ENCODE measurements around the gene NIT1. TPM values are rescaled to one million over a fixed set of nuclear protein-coding genes. Genes with fewer than 3 reads are reported as not detected.

Gene NIT1
- total and polyA plus RNA-seq, 2 of the 8 experiments (the other 6 are each of a cell fraction or from before 2014, with no cell fraction given): 33.0 to 40.4 TPM

DNA sequence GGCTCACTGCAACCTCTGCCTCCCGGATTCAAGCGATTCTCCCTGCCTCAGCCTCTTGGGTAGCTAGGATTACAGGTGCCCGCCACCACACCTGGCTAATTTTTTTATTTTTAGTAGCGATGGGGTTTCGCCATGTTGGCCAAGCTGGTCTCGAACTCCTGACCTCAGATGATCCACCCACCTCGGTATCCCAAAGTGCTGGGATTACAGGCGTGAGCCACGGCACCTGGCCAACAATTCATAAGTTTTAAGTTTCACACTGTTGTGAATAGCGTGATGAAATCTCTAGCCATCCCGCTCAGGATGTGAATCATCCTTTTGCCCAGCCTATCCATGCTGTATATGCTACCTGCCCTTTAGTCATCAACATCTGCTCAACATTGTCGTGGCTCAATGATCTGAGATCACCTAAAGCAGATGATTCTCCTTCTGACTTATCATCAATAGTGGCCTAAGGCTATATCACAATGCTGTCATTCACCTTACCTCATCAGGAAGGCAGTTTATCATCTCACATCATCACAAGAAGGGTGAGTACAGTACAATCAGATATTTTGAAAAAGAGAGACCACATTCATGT is 2.7 kb upstream of the NIT1 start:
- Histone ChIP-seq H3K9ac (replicated peaks in 1 of 4; ENCODE audit: extremely low read depth in 1 of 4, low read depth in 3 of 4, low read length in 3 of 4) (peak overlapping the region in 1 of 4 experiments; percentile 17; a peak in 1 of 7 replicates), H3K4me1 (replicated peaks in 1 of 4; ENCODE audit: control insufficient read depth in 3 of 4, insufficient read depth in 4 of 4, low read length in 3 of 4) (peaks cover 4 to 10% (median 5%) of the 10 kb centered on the region in 4 experiments; a peak in 6 of 7 replicates), H3K4me2 (ENCODE audit: insufficient read depth in 1 of 2, low read depth in 2 of 2, low read length in 2 of 2) (no peak overlapping the region), H3K79me1 (ENCODE audit: low read depth, low read length) (peaks cover 15% of the 10 kb centered on the region), H3K27ac (ENCODE audit: low read depth, low read length) (no peak overlapping the region), H2BK5ac (ENCODE audit: low read depth, low read length) (no peak overlapping the region), H3K23ac (ENCODE audit: insufficient read length) (no peak overlapping the region), H3K79me2 (ENCODE audit: control insufficient read depth in 1 of 2, insufficient read depth in 2 of 2, low read length in 2 of 2) (peaks cover 4 to 71% of the 10 kb centered on the region in 2 experiments; a peak in 3 of 4 replicates), H3K4ac (replicated peaks; ENCODE audit: insufficient read length, low read depth, low read length) (no peak overlapping the region), H3K56ac (replicated peaks; ENCODE audit: insufficient read length, low read depth, low read length) (no peak overlapping the region), H3K4me3 (ENCODE audit: extremely low read depth in 1 of 4, insufficient read depth in 2 of 4, low read depth in 3 of 4, low read length in 4 of 4) (no peak overlapping the region), H2AFZ (ENCODE audit: low read length) (no peak overlapping the region), H4K20me1 (replicated peaks in 1 of 2; ENCODE audit: control insufficient read depth in 1 of 2, insufficient read depth in 2 of 2, low read length in 2 of 2) (peaks cover 0 to 6% of the 10 kb centered on the region in 2 experiments), H3K14ac (ENCODE audit: insufficient read length) (no peak overlapping the region), H3K18ac (ENCODE audit: extremely low read depth, low read length) (no peak overlapping the region), H4K91ac (replicated peaks; ENCODE audit: insufficient read length, low read length) (no peak overlapping the region), H2BK12ac (ENCODE audit: low read depth, low read length) (no peak overlapping the region), H3K23me2 (ENCODE audit: low read depth, low read length) (peaks cover 12% of the 10 kb centered on the region), H2AK5ac (ENCODE audit: low read depth, low read length) (no peak overlapping the region), H4K5ac (ENCODE audit: insufficient read length, low read depth, low read length) (no peak overlapping the region), H3K9me3 (ENCODE audit: insufficient read depth in 2 of 2, low read depth in 1 of 2, low read length in 1 of 2) (no peaks in the 10 kb centered on the region), H4K8ac (ENCODE audit: extremely low read depth, insufficient read depth, low read length) (no peak overlapping the region), H2BK15ac (ENCODE audit: low read length) (no peak overlapping the region), H2BK20ac (ENCODE audit: low read length) (no peak overlapping the region), H2BK120ac (replicated peaks; ENCODE audit: low read depth, low read length) (no peak overlapping the region), H3K36me3 (ENCODE audit: control insufficient read depth in 2 of 4, insufficient read depth in 4 of 4, low read length in 3 of 4) (peaks cover 0 to 7% (median 3%) of the 10 kb centered on the region in 4 experiments; a peak in 3 of 8 replicates), H3K27me3 (replicated peaks in 1 of 4; ENCODE audit: control insufficient read depth in 3 of 4, extremely low read depth in 1 of 4, insufficient read depth in 3 of 4, low read length in 3 of 4) (no peaks in the 10 kb centered on the region)
- CTCF ChIA-PET (ENCODE audit: partially characterized antibody): interaction anchor here (5.0 kb wide), 1 partner anchor 17 kb away, joined by 33 read pairs; the partner anchor contains the start of gene KLHDC9
- DNase-seq (ENCODE audit: low read depth in 1 of 2, low spot score in 2 of 2): no peak
- WGBS, 2 experiments (ENCODE audit: extremely low coverage in 1 of 2, insufficient coverage in 1 of 2, insufficient read length in 1 of 2, insufficient replicate concordance in 2 of 2, low coverage in 1 of 2, low lambda C conversion rate in 2 of 2, missing lambda C conversion rate in 1 of 2): 96% methylated on average over 12 of the region's 12 CpGs; no CpG with 5 or more reads in 1 of the 2 experiments
- FAIRE-seq: no peak
- POLR2A ChIA-PET (ENCODE audit: partially characterized antibody): interaction anchor here (1.4 to 1.6 kb wide), 2 partner anchors 14 to 40 kb away, joined by 3 to 4 read pairs; no protein-coding TSS in a partner anchor
- TF ChIP-seq SUZ12 (IDR thresholded peaks at IDR 0.05; ENCODE audit: low read length) (no peak), EZH2 (IDR thresholded peaks at IDR 0.05; ENCODE audit: low read depth, low read length, severe bottlenecking) (no peak), SP2 (IDR thresholded peaks at IDR 0.05; ENCODE audit: low read length) (no peak), GABPA (IDR thresholded peaks at IDR 0.05; ENCODE audit: borderline replicate concordance, insufficient read depth, low read length) (no peak), KDM4A (IDR thresholded peaks at IDR 0.05; ENCODE audit: low read depth, low read length, severe bottlenecking) (no peak)
- TF ChIP-seq, protein P1, sequence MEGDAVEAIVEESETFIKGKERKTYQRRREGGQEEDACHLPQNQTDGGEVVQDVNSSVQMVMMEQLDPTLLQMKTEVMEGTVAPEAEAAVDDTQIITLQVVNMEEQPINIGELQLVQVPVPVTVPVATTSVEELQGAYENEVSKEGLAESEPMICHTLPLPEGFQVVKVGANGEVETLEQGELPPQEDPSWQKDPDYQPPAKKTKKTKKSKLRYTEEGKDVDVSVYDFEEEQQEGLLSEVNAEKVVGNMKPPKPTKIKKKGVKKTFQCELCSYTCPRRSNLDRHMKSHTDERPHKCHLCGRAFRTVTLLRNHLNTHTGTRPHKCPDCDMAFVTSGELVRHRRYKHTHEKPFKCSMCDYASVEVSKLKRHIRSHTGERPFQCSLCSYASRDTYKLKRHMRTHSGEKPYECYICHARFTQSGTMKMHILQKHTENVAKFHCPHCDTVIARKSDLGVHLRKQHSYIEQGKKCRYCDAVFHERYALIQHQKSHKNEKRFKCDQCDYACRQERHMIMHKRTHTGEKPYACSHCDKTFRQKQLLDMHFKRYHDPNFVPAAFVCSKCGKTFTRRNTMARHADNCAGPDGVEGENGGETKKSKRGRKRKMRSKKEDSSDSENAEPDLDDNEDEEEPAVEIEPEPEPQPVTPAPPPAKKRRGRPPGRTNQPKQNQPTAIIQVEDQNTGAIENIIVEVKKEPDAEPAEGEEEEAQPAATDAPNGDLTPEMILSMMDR (IDR thresholded peaks at IDR 0.05; ENCODE audit: control extremely low read depth in 1 of 3, insufficient read depth in 1 of 3, low read depth in 1 of 3, low read length in 3 of 3): no peak
- TF ChIP-seq, protein P2, sequence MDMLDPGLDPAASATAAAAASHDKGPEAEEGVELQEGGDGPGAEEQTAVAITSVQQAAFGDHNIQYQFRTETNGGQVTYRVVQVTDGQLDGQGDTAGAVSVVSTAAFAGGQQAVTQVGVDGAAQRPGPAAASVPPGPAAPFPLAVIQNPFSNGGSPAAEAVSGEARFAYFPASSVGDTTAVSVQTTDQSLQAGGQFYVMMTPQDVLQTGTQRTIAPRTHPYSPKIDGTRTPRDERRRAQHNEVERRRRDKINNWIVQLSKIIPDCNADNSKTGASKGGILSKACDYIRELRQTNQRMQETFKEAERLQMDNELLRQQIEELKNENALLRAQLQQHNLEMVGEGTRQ (IDR thresholded peaks at IDR 0.05; ENCODE audit: low read length): no peak
- TF ChIP-seq, protein P3, sequence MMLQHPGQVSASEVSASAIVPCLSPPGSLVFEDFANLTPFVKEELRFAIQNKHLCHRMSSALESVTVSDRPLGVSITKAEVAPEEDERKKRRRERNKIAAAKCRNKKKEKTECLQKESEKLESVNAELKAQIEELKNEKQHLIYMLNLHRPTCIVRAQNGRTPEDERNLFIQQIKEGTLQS (IDR thresholded peaks at IDR 0.05; ENCODE audit: insufficient read depth, low read depth, low read length): no peak

Data from H1 (cell line).